Endothelial cell of umbilical vein (primary cell): Measurements from ENCODE around the gene LMF2.
"Not testable (repeated sequence)": the region's sequence is repeated elsewhere in the genome, so short reads cannot be mapped to it uniquely, and the experiment has no call there.

Source experiments
- POLR2A ChIP-seq: IDR thresholded peaks from 2 replicates; pipeline ENCODE4 v1.6.1; 2012; ENCODE audit warnings: low read depth, mild to moderate bottlenecking, control low read depth, low read length
- TF ChIP-seq, protein P1 (sequence below), 2 donors: IDR thresholded peaks; 1 replicate in 1 of 2; 2 replicates in 1 of 2; pipeline ENCODE4 v1.5.1; 2011; ENCODE audit warnings: low read length in 2 of 2, mild to moderate bottlenecking in 2 of 2, moderate library complexity in 2 of 2, control low read depth in 1 of 2, inconsistent platforms in 1 of 2, low read depth in 1 of 2; ENCODE audit not compliant: insufficient read depth in 1 of 2; ENCODE audit errors: extremely low read depth in 1 of 2

DNA sequence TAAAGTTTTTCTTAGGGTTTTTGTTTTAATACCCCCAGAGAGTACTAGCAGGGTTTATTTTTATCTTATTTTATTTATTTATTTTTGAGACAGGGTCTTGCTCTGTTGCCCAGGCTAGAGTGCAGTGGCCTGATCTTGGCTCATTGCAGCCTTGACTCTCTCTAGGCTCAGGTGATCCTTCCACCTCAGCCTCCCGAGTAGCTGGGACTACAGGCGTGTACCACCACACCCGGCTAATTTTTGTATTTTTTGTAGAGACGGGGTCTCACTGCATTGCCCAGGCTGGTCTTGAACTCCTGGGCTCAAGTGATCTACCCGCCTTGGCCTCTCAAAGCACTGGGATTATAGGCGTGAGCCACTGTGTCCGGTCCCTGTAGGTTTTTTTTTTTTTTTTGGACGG, 12.7 kb upstream of the LMF2 start:
- TF ChIP-seq, protein P1, sequence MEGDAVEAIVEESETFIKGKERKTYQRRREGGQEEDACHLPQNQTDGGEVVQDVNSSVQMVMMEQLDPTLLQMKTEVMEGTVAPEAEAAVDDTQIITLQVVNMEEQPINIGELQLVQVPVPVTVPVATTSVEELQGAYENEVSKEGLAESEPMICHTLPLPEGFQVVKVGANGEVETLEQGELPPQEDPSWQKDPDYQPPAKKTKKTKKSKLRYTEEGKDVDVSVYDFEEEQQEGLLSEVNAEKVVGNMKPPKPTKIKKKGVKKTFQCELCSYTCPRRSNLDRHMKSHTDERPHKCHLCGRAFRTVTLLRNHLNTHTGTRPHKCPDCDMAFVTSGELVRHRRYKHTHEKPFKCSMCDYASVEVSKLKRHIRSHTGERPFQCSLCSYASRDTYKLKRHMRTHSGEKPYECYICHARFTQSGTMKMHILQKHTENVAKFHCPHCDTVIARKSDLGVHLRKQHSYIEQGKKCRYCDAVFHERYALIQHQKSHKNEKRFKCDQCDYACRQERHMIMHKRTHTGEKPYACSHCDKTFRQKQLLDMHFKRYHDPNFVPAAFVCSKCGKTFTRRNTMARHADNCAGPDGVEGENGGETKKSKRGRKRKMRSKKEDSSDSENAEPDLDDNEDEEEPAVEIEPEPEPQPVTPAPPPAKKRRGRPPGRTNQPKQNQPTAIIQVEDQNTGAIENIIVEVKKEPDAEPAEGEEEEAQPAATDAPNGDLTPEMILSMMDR (IDR thresholded peaks at IDR 0.05; ENCODE audit: extremely low read depth in 1 of 2, insufficient read depth in 1 of 2, low read depth in 1 of 2, low read length in 2 of 2): not testable (repeated sequence)
- TF ChIP-seq POLR2A: not testable (repeated sequence)
